Astrocyte of the spinal cord (primary cell): ENCODE results near the gene ZCRB1.
"Not testable (repeated sequence)": the region's sequence is repeated elsewhere in the genome, so short reads cannot be mapped to it uniquely, and the experiment has no call there.

Experiments
- DNase-seq: peaks from one replicate; pipeline ENCODE4 v3.0.0; 2011; ENCODE audit warnings: low read depth, low spot score
- H3K4me3 ChIP-seq: 2 replicates; pipeline ENCODE4 v1.5.1; 2011; ENCODE audit warnings: low read depth, mild to moderate bottlenecking, low read length, moderate library complexity
- CTCF ChIP-seq: IDR thresholded peaks from 2 replicates; pipeline ENCODE4 v1.5.1; 2012; ENCODE audit warnings: low read depth, mild to moderate bottlenecking, low read length, inconsistent platforms
- in situ Hi-C: cut with HindIII; loops from 2 replicates; pipeline ENCODE4 v1.10.0; 2017; ENCODE audit warnings: low sequenced_read_pairs

The ZCRB1 gene

DNA sequence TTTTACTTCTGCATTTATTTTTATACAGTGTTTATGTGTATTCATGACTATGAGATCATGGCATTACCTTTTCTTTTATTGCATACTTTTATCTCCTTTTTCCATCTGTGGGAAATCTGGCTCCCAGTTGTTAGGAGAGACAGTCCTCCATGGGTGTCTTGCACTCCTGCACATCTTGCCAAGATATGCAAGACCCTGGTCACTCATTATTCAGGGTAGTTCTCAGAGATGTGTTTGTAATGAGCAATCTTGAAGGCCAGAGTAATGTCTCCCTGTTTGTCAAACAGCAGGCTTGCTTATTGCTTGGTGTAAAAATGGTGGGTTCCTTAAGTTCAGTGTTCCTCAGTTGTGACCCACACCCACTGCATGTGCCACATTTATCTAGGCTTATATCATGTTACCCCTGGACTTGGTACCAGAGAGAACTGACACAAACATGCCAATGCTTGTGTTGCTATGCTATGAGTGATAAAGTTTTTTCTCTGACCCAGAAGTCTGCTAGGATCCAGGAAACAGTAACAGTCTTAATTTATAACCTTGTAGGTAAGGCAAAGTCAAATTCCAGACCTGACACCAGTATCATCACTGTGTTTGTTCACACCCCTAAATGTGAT, 36.9 kb upstream of the ZCRB1 start:
- in situ Hi-C loops, result no loop called here
- no peak overlapping the region for H3K4me3 ChIP-seq
- no peak for TF ChIP-seq CTCF
- DNase-seq, result no peak

DNA sequence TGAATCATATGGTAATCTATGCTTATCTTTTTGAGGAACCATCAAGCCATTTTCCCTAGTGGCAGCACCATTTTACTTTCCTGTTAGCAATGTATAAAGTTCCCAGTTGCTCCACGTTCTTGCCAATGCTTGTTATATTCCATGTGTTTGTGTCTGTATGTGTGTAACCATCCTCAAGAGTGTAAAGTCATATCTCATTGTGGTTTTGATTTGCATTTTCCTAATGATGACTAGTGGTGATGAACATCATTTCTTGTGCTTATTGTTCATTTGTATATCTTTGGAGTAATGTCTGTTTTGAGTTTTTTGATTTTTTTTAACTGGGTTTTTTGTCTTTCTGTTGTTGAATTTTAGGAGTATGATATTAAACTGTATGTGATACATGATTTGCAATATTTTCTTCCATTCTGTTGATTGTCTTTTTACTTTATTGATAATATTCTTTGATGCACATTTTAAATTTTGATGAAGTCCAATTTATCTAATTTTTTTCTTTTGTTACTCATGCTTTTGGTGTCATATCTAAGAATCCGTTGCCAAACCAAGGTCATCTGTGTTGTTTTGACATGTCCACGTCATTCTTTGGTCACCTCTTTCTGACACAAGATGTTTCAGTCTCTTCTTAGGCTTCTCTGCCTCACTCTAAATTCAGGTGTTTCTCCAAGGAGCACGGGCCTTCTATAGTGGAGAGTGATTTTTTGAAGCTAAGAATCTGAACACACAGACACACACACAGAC, 36.2 kb upstream of the ZCRB1 start:
- no peak for TF ChIP-seq CTCF
- DNase-seq, result no peak
- no peak overlapping the region for H3K4me3 ChIP-seq
- in situ Hi-C loops, result no loop called here

GRCh38 chr12:42360747-42361403, 35.0 kb upstream of the ZCRB1 start:
- no peak for TF ChIP-seq CTCF
- no peak overlapping the region for H3K4me3 ChIP-seq
- DNase-seq, result no peak

DNA sequence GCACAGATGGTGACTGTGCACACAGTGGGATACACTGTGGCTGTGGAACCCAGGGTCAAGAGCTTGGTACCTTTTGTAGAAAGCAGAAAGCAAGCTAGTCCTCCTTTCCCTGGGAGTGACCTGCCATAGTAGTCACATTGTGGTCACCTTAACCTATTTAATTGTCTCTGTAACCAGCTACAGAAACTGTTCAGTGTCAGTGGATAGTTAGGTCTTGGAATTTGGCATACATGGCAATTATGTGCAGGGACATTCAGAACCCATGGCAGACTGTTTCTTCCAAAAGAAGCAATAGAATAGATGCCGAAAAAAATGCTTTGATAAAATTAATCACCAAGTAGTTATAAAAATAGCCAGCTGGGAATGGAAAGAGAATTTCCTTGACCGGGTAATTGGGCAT, 30.4 kb upstream of the ZCRB1 start:
- in situ Hi-C loops, result no loop called here
- no peak overlapping the region for H3K4me3 ChIP-seq
- TF ChIP-seq CTCF, result no peak
- DNase-seq, result no peak

More at GRCh38 chr12:42360747-42361403, 35.0 kb upstream of the ZCRB1 start:
- in situ Hi-C loops, result no loop called here

DNA sequence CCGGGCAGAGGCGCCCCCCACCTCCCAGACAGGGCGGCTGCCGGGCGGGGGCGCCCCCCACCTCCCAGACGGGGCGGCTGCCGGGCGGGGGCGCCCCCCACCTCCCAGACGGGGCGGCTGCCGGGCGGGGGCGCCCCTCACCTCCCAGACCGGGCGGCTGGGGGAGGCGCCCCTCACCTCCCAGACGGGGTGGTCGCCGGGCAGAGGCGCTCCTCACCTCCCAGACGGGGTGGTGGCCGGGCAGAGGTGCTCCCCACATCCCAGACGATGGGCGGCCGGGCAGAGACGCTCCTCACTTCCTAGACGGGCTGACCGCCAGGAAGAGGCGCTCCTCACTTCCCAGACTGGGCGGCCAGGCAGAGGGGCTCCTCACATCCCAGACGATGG, 24.1 kb upstream of the ZCRB1 start:
- H3K4me3 ChIP-seq, DNase-seq, in situ Hi-C loops: not testable (repeated sequence)

DNA sequence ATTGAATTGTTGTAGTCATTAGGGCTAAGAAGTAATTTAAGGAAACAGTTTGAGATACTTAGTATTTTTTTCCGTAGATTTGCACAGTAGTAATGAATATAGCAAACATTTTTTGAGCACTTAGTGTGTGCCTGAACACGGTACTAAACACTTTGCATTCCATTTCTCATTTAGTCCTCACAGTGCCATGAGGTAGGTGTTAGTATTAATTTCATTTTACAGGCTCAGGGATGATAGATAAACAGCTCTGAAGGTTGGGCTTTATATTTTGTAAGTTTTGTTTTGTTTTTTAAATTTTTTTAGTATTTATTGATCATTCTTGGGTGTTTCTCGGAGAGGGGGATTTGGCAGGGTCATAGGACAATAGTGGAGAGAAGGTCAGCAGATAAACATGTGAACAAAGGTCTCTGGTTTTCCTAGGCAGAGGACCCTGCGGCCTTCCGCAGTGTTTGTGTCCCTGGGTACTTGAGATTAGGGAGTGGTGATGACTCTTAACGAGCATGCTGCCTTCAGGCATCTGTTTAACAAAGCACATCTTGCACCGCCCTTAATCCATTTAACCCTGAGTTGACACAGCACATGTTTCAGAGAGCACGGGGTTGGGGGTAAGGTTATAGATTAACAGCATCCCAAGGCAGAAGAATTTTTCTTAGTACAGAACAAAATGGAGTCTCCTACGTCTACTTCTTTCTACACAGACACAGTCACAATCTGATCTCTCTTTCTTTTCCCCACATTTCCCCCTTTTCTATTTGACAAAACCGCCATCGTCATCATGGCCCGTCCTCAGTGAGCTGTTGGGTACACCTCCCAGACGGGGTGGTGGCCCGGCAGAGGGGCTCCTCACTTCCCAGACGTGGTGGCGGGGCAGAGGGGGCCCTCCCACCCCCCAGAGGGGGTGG, 23.5 kb upstream of the ZCRB1 start:
- H3K4me3 ChIP-seq, in situ Hi-C loops, DNase-seq: not testable (repeated sequence)

DNA sequence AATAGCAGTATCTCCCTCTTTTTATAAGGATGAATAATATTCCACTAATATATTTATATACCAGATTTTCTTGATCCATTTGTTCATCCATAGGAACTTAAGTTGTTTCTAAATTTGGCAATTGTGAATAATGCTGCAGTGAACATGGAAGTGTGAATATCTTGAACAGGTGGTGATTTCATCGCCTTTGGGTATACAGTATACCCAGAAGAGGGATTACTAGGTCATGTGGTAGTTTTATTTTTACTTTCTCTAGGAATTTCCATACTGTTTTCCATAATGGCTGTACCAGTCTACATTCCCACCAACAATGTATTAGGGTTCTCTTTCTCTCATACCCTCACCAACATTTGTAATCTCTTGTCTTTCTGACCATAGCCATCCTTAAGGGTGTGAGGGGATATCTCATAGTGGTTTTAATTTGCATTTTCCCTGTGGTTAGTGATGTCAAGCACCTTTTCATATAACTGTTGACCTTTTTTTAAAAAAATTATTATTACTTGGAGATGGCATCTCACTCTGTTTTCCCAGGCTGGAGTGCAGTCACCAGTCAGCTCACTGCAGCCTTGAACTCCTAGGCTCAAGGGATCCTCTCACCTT, 20.6 kb upstream of the ZCRB1 start:
- no peak for DNase-seq
- TF ChIP-seq CTCF, result no peak
- in situ Hi-C loops, result no loop called here
- H3K4me3 ChIP-seq, result no peak overlapping the region
